Testis (tissue), 3 donors: ENCODE results near the gene GRIA3. TPM values are rescaled to one million over a fixed set of nuclear protein-coding genes. Genes with fewer than 3 reads are reported as not detected.
"Not testable (repeated sequence)": the region's sequence is repeated elsewhere in the genome, so short reads cannot be mapped to it uniquely, and the experiment has no call there.

ENCODE experiments used
- DNase-seq: peaks from one replicate; pipeline ENCODE4 v3.0.0-alpha.2; 2019
- H3K27ac ChIP-seq, 2 donors: fragments of 200-600 bp; sonication (generic); one replicate each; pipeline ENCODE4 v1.5.1; 2019
- H3K27me3 ChIP-seq: fragments of 200-600 bp; sonication (generic); one replicate; pipeline ENCODE4 v1.5.1; 2019
- H3K36me3 ChIP-seq: fragments of 200-600 bp; sonication (generic); one replicate; pipeline ENCODE4 v1.5.1; 2017; ENCODE audit warnings: low read depth; ENCODE audit errors: missing control alignments
- H3K4me1 ChIP-seq: fragments of 200-600 bp; sonication (generic); one replicate; pipeline ENCODE4 v1.5.1; 2019
- H3K4me3 ChIP-seq, 2 donors: fragments of 200-600 bp; sonication (generic); one replicate each; pipeline ENCODE4 v1.5.1; 2017 to 2019
- H3K9me3 ChIP-seq: fragments of 200-600 bp; sonication (generic); one replicate; pipeline ENCODE4 v1.5.1; 2017
- CTCF ChIP-seq, 3 experiments: fragments of 450-650 bp in 2 of 3; fragments of 200-600 bp in 1 of 3; sonication (generic) in 1 of 3; IDR thresholded peaks; one replicate each; pipeline ENCODE4 v1.5.1; 2016 to 2019; ENCODE audit warnings: antibody characterized with exemption in 3 of 3, mild to moderate bottlenecking in 2 of 3, moderate library complexity in 1 of 3
- POLR2A ChIP-seq: fragments of 450-650 bp; IDR thresholded peaks from one replicate; pipeline ENCODE4 v1.6.1; 2017; ENCODE audit warnings: antibody characterized with exemption, mild to moderate bottlenecking, moderate library complexity
- WGBS, 2 donors: methylation state at CpG; one replicate each; pipeline ENCODE4 v1.1.5; 2018; 5-methylcytosine and 5-hydroxymethylcytosine counted together
- intact Hi-C: fragments of 100-400 bp; cut with DNase I; formaldehyde crosslinking; loops from one replicate; pipeline ENCODE4 v1.15.1; 2023; ENCODE audit warnings: low total_unique reads
- polyA plus RNA-seq: library from polyadenylated mRNA; stranded (reverse); fragments of 350-450 nt; fragmentation: Illumina TruSeq; extraction: RNeasy Lipid Tissue Mini Kit (QIAGEN cat#74804); gene quantifications from one replicate; pipeline ENCODE4 v1.2.3, GENCODE V29; 2014; ENCODE audit warnings: low read depth, low replicate concordance; ENCODE audit not compliant: insufficient read depth
- total RNA-seq, 2 donors: library from RNA; depleted of rRNA; stranded (reverse); fragments of >200 nt; gene quantifications; one replicate each; pipeline ENCODE4 v1.2.3, GENCODE V29; 2016

GRIA3 gene
- total and polyA plus RNA-seq, 3 donors from 2014 or later, result 1.2 to 2.4 (median 2.0) TPM

- H3K9me3 ChIP-seq, result no peaks in the 10 kb centered on the region
- DNase-seq, result no peak
- no peak overlapping the region for H3K4me3 ChIP-seq
- no peaks in the 10 kb centered on the region for H3K27me3 ChIP-seq
- intact Hi-C loops, result no loop called here
- WGBS, 2 donors, result 50 to 78% methylated on average over 1 of the region's 1 CpG
- no peaks in the 10 kb centered on the region for H3K36me3 ChIP-seq
- H3K27ac ChIP-seq, result no peak overlapping the region
- TF ChIP-seq CTCF (IDR thresholded peaks at IDR 0.05) (no peak), POLR2A (no peak)
- H3K4me1 ChIP-seq, result no peaks in the 10 kb centered on the region
Observed at GRCh38 chrX:123348468-123348867, 164.4 kb downstream of the GRIA3 start.

- H3K9me3 ChIP-seq, result no peaks in the 10 kb centered on the region
- no peaks in the 10 kb centered on the region for H3K4me1 ChIP-seq
- no peak overlapping the region for H3K4me3 ChIP-seq
- no peaks in the 10 kb centered on the region for H3K36me3 ChIP-seq
- DNase-seq, result no peak
- intact Hi-C loops, result no loop called here
- no peak overlapping the region for H3K27ac ChIP-seq
- WGBS, 2 donors, result 85 to 87% methylated on average over 2 of the region's 2 CpGs
- H3K27me3 ChIP-seq, result no peaks in the 10 kb centered on the region
- TF ChIP-seq CTCF (IDR thresholded peaks at IDR 0.05) (no peak), POLR2A (no peak)
Observed at GRCh38 chrX:123350226-123350625, 166.1 kb downstream of the GRIA3 start.

- intact Hi-C loops, result no loop called here
- Histone ChIP-seq H3K4me1 (no peaks in the 10 kb centered on the region), H3K27me3 (no peaks in the 10 kb centered on the region), H3K27ac (no peak overlapping the region), H3K9me3 (no peaks in the 10 kb centered on the region), H3K36me3 (no peaks in the 10 kb centered on the region), H3K4me3 (no peak overlapping the region)
- no peak for TF ChIP-seq CTCF (IDR thresholded peaks at IDR 0.05)
- TF ChIP-seq POLR2A, result no peak
- DNase-seq, result no peak
Observed at GRCh38 chrX:123357941-123358340, 173.9 kb downstream of the GRIA3 start.

- no peaks in the 10 kb centered on the region for H3K36me3 ChIP-seq
- no peaks in the 10 kb centered on the region for H3K9me3 ChIP-seq
- no peaks in the 10 kb centered on the region for H3K27me3 ChIP-seq
- TF ChIP-seq CTCF (IDR thresholded peaks at IDR 0.05) (no peak), POLR2A (no peak)
- no peak for DNase-seq
- no peak overlapping the region for H3K27ac ChIP-seq
- intact Hi-C loops, result no loop called here
- no peaks in the 10 kb centered on the region for H3K4me1 ChIP-seq
- WGBS, 2 donors, result 89 to 96% methylated on average over 4 of the region's 4 CpGs
- H3K4me3 ChIP-seq, result no peak overlapping the region
Observed at GRCh38 chrX:123358457-123358856, 174.4 kb downstream of the GRIA3 start.

GRCh38 chrX:123361371-123361770 is 177.3 kb downstream of the GRIA3 start:
- H3K36me3 ChIP-seq, result no peaks in the 10 kb centered on the region
- no peak overlapping the region for H3K27ac ChIP-seq
- no peaks in the 10 kb centered on the region for H3K4me1 ChIP-seq
- intact Hi-C loops, result no loop called here
- no peak for TF ChIP-seq CTCF (IDR thresholded peaks at IDR 0.05)
- TF ChIP-seq POLR2A, result no peak
- H3K4me3 ChIP-seq, result no peak overlapping the region
- H3K9me3 ChIP-seq, result no peaks in the 10 kb centered on the region
- WGBS, 2 donors, result 73 to 89% methylated on average over 1 of the region's 1 CpG
- DNase-seq, result no peak
- no peaks in the 10 kb centered on the region for H3K27me3 ChIP-seq

GRCh38 chrX:123386196-123386595 is 202.1 kb downstream of the GRIA3 start:
- H3K4me1 ChIP-seq, DNase-seq, H3K27me3 ChIP-seq, intact Hi-C loops, H3K36me3 ChIP-seq, H3K4me3 ChIP-seq, H3K27ac ChIP-seq, H3K9me3 ChIP-seq: not testable (repeated sequence)
- 88 to 91% methylated on average over 2 of the region's 2 CpGs for WGBS, 2 donors
